ENCODE data around the gene ZNF324. TPM values are rescaled to one million over a fixed set of nuclear protein-coding genes. Genes with fewer than 3 reads are reported as not detected.
A peak's percentile ranks its signal among the peaks of the same experiment; 100 is the strongest.

Gene ZNF324
- total and polyA plus RNA-seq, 2 experiments from 2014 or later, result 9.1 to 13.1 TPM

GRCh38 chr19:58521651-58522050 is 54.8 kb downstream of the ZNF324 start:
- H3K4me2 ChIP-seq, result peak overlapping the region; percentile 25
- DNase-seq (ENCODE audit: low spot score), result no peak
- peak overlapping the region; percentile 99 for H3K27ac ChIP-seq
- no peaks in the 10 kb centered on the region for H3K9me3 ChIP-seq (ENCODE audit: low read depth)
- H3K4me3 ChIP-seq, result no peak overlapping the region
- peak overlapping the region; percentile 7 for H2AFZ ChIP-seq
- H3K79me2 ChIP-seq, result peaks cover 22% of the 10 kb centered on the region
- peaks cover 5% of the 10 kb centered on the region for H4K20me1 ChIP-seq (ENCODE audit: insufficient read depth, poor library complexity, severe bottlenecking)
- H3K27me3 ChIP-seq, result no peaks in the 10 kb centered on the region
- peaks cover 18% of the 10 kb centered on the region for H3K4me1 ChIP-seq (ENCODE audit: insufficient read depth)
- no peaks in the 10 kb centered on the region for H3K9me2 ChIP-seq (replicated peaks; ENCODE audit: insufficient read depth)
- TF ChIP-seq CTCF (IDR thresholded peaks at IDR 0.05; ENCODE audit: poor library complexity), result no peak
- no peak for TF ChIP-seq EZH2 (IDR thresholded peaks at IDR 0.05; ENCODE audit: borderline replicate concordance)
- no peak for TF ChIP-seq EZH2phosphoT487 (IDR thresholded peaks at IDR 0.05; ENCODE audit: low read depth, severe bottlenecking, unreplicated experiment)
- no peaks in the 10 kb centered on the region for H3K36me3 ChIP-seq (replicated peaks; ENCODE audit: insufficient read depth, low read depth)
- WGBS (ENCODE audit: low lambda C conversion rate, missing lambda C conversion rate), result 69% methylated on average over 4 of the region's 4 CpGs

DNA sequence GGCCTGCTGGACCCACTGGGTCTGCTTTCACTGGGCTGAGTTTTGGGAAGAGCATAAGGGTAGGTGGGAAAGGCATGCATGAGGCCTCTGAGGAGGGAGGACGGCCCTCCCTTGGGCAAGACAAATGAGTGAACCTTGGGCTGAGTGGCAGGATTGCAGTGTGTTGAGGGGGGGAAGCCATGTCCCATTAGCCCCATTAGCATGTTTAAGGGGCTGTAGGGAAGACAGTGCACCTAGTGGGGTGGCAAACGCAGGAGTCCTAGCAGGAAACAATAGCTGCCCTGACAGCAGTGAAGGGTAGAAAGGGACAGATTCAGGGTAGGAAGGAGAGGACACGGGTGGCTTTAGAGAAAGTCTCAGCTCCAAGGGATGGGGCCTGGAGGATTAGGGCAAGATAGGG is 55.8 kb downstream of the ZNF324 start:
- no peak for DNase-seq (ENCODE audit: low spot score)
- no peaks in the 10 kb centered on the region for H3K27me3 ChIP-seq
- no peak overlapping the region for H3K27ac ChIP-seq
- H3K4me2 ChIP-seq, result no peak overlapping the region
- no peak overlapping the region for H3K4me3 ChIP-seq
- H3K36me3 ChIP-seq (replicated peaks; ENCODE audit: insufficient read depth, low read depth), result no peaks in the 10 kb centered on the region
- H3K9me2 ChIP-seq (replicated peaks; ENCODE audit: insufficient read depth), result no peaks in the 10 kb centered on the region
- TF ChIP-seq EZH2phosphoT487 (IDR thresholded peaks at IDR 0.05; ENCODE audit: low read depth, severe bottlenecking, unreplicated experiment) (no peak), CTCF (IDR thresholded peaks at IDR 0.05; ENCODE audit: poor library complexity) (no peak), EZH2 (IDR thresholded peaks at IDR 0.05; ENCODE audit: borderline replicate concordance) (no peak)
- H2AFZ ChIP-seq, result no peak overlapping the region
- H3K4me1 ChIP-seq (ENCODE audit: insufficient read depth), result peaks cover 16% of the 10 kb centered on the region
- H3K9me3 ChIP-seq (ENCODE audit: low read depth), result no peaks in the 10 kb centered on the region
- WGBS (ENCODE audit: low lambda C conversion rate, missing lambda C conversion rate), result 76% methylated on average over 3 of the region's 3 CpGs
- peaks cover 5% of the 10 kb centered on the region for H4K20me1 ChIP-seq (ENCODE audit: insufficient read depth, poor library complexity, severe bottlenecking)
- H3K79me2 ChIP-seq, result peaks cover 11% of the 10 kb centered on the region

Small RNAs within 50 kb of the gene (small RNA-seq; reads per million reads assigned to genes)
- gene RN7SL693P, result not detected
- gene RNU6-1337P, result not detected

Other genes with a start within 250 kb of the ZNF324 start
- gene ZNF544, start 238.2 kb upstream of the ZNF324 start, total RNA-seq, result 19.3 and 34.1 TPM in 2 replicates
- gene ZNF544, start 238.2 kb upstream of the ZNF324 start, polyA plus RNA-seq, result 12.3 and 17.2 TPM in 2 replicates
- gene ZNF8, start 188.1 kb upstream of the ZNF324 start, total RNA-seq, result 7.1 and 8.7 TPM in 2 replicates
- 1.0 and 1.4 TPM in 2 replicates for gene ZNF8, start 188.1 kb upstream of the ZNF324 start, polyA plus RNA-seq
- gene ERVK3-1, start 161.7 kb upstream of the ZNF324 start, total RNA-seq, result 57.9 and 73.2 TPM in 2 replicates
- 68.9 and 71.7 TPM in 2 replicates for gene ERVK3-1, start 161.7 kb upstream of the ZNF324 start, polyA plus RNA-seq
- gene ZSCAN22, start 140.1 kb upstream of the ZNF324 start, total RNA-seq, result 1.3 and 2.0 TPM in 2 replicates
- gene ZSCAN22, start 140.1 kb upstream of the ZNF324 start, polyA plus RNA-seq, result 2.2 and 3.0 TPM in 2 replicates
- 35.9 and 45.5 TPM in 2 replicates for gene A1BG, start 113.6 kb upstream of the ZNF324 start, total RNA-seq
- gene A1BG, start 113.6 kb upstream of the ZNF324 start, polyA plus RNA-seq, result 106 and 108 TPM in 2 replicates
- 1.5 and 1.6 TPM in 2 replicates for gene ZNF497, start 104.3 kb upstream of the ZNF324 start, total RNA-seq
- gene ZNF497, start 104.3 kb upstream of the ZNF324 start, polyA plus RNA-seq, result 3.3 and 4.3 TPM in 2 replicates
- 5.0 and 5.9 TPM in 2 replicates for gene ZNF837, start 86.0 kb upstream of the ZNF324 start, total RNA-seq
- gene ZNF837, start 86.0 kb upstream of the ZNF324 start, polyA plus RNA-seq, result 5.4 and 9.7 TPM in 2 replicates
- 1,644 and 2,420 TPM in 2 replicates for gene RPS5, start 79.8 kb upstream of the ZNF324 start, total RNA-seq
- 562 and 565 TPM in 2 replicates for gene RPS5, start 79.8 kb upstream of the ZNF324 start, polyA plus RNA-seq
- gene RNF225, start 71.4 kb upstream of the ZNF324 start, total RNA-seq, result not detected in 2 replicates
- gene RNF225, start 71.4 kb upstream of the ZNF324 start, polyA plus RNA-seq, result 0.47 TPM in 1 of 2 replicates, not detected in the other
- gene ZNF584, start 58.4 kb upstream of the ZNF324 start, total RNA-seq, result 4.5 and 5.5 TPM in 2 replicates
- 4.5 and 7.9 TPM in 2 replicates for gene ZNF584, start 58.4 kb upstream of the ZNF324 start, polyA plus RNA-seq
- gene ZNF132, start 26.9 kb upstream of the ZNF324 start, total RNA-seq, result 1.0 and 1.5 TPM in 2 replicates
- 0.35 and 0.95 TPM in 2 replicates for gene ZNF132, start 26.9 kb upstream of the ZNF324 start, polyA plus RNA-seq
- gene ZNF324B, start 15.5 kb upstream of the ZNF324 start, total RNA-seq, result 5.8 and 7.0 TPM in 2 replicates
- 1.9 and 2.4 TPM in 2 replicates for gene ZNF324B, start 15.5 kb upstream of the ZNF324 start, polyA plus RNA-seq
- gene ZNF446, start 9.3 kb downstream of the ZNF324 start, total RNA-seq, result 11.2 and 20.5 TPM in 2 replicates
- 13.8 and 20.7 TPM in 2 replicates for gene ZNF446, start 9.3 kb downstream of the ZNF324 start, polyA plus RNA-seq
- 8.4 and 9.0 TPM in 2 replicates for gene SLC27A5, start 44.9 kb downstream of the ZNF324 start, total RNA-seq
- 13.8 and 19.1 TPM in 2 replicates for gene SLC27A5, start 44.9 kb downstream of the ZNF324 start, polyA plus RNA-seq
- gene ZBTB45, start 52.7 kb downstream of the ZNF324 start, total RNA-seq, result 3.3 and 5.4 TPM in 2 replicates
- gene ZBTB45, start 52.7 kb downstream of the ZNF324 start, polyA plus RNA-seq, result 18.5 and 21.6 TPM in 2 replicates
- gene TRIM28, start 77.0 kb downstream of the ZNF324 start, total RNA-seq, result 189 and 191 TPM in 2 replicates
- 159 and 180 TPM in 2 replicates for gene TRIM28, start 77.0 kb downstream of the ZNF324 start, polyA plus RNA-seq
- gene CHMP2A, start 88.0 kb downstream of the ZNF324 start, total RNA-seq, result 88.4 and 122 TPM in 2 replicates
- gene CHMP2A, start 88.0 kb downstream of the ZNF324 start, polyA plus RNA-seq, result 188 and 196 TPM in 2 replicates
- 48.5 and 54.4 TPM in 2 replicates for gene UBE2M, start 91.5 kb downstream of the ZNF324 start, total RNA-seq
- 111 TPM in 2 replicates for gene UBE2M, start 91.5 kb downstream of the ZNF324 start, polyA plus RNA-seq
- gene MZF1, start 106.3 kb downstream of the ZNF324 start, total RNA-seq, result 19.0 and 23.5 TPM in 2 replicates
- gene MZF1, start 106.3 kb downstream of the ZNF324 start, polyA plus RNA-seq, result 19.9 and 29.0 TPM in 2 replicates